Measurements from ENCODE around the gene WNT1. TPM values are rescaled to one million over a fixed set of nuclear protein-coding genes. Genes with fewer than 3 reads are reported as not detected.

Gene WNT1
- total RNA-seq, 1 experiment from 2014 or later, result not detected

- H3K36me3 Mint-ChIP-seq (ENCODE audit: insufficient read depth, unreplicated experiment), result peaks cover 22% of the 10 kb centered on the region
These were observed 4.4 kb downstream of the WNT1 start for GRCh38 chr12:48982397-48983080.

GRCh38 chr12:48985475-48985897 is 7.4 kb downstream of the WNT1 start:
- no peak overlapping the region for H3K4me3 ChIP-seq (ENCODE audit: low read depth, low read length)
- no peak for TF ChIP-seq CTCF (IDR thresholded peaks at IDR 0.05; ENCODE audit: insufficient read depth in 1 of 2, low read depth in 1 of 2, low read length in 1 of 2, severe bottlenecking in 1 of 2, unreplicated experiment in 1 of 2)
- Mint-ChIP-seq H3K4me1 (ENCODE audit: low read depth, unreplicated experiment) (peaks cover 7% of the 10 kb centered on the region), H3K36me3 (ENCODE audit: insufficient read depth, unreplicated experiment) (peaks cover 15% of the 10 kb centered on the region), H3K27me3 (ENCODE audit: insufficient read depth, unreplicated experiment) (peaks cover 30% of the 10 kb centered on the region), H3K4me3 (ENCODE audit: unreplicated experiment) (no peak overlapping the region), H3K9me3 (ENCODE audit: unreplicated experiment) (no peaks in the 10 kb centered on the region), H3K27ac (ENCODE audit: unreplicated experiment) (no peak overlapping the region)
- CTCF ChIA-PET, result interaction anchor here (1.4 kb wide), 1 partner anchor 12 kb away, joined by 6 read pairs; no protein-coding TSS in a partner anchor
- no TSS peak for BruUV-seq (replicated peaks)
- H3K9me3 ChIP-seq, result no peaks in the 10 kb centered on the region
- H3K4me1 ChIP-seq, result no peaks in the 10 kb centered on the region; the same call in 1 of the 2 replicates
- intact Hi-C loops (cut with micrococcal nuclease; ENCODE audit: unreplicated experiment), result no loop called here
- no peak for DNase-seq
- no peaks in the 10 kb centered on the region for H3K36me3 ChIP-seq (ENCODE audit: control insufficient read depth, insufficient read depth, low read length)
- H3K27me3 ChIP-seq (replicated peaks; ENCODE audit: control insufficient read depth, insufficient read depth, low read length), result peaks cover 6% of the 10 kb centered on the region
- POLR2A ChIA-PET, result interaction anchor here (0.5 kb wide), 1 partner anchor 133 kb away, joined by 5 read pairs; the partner anchor contains the start of gene DDX23

More at GRCh38 chr12:48982397-48983080, 4.4 kb downstream of the WNT1 start:
- Mint-ChIP-seq H3K9me3 (ENCODE audit: unreplicated experiment) (no peaks in the 10 kb centered on the region), H3K27ac (ENCODE audit: unreplicated experiment) (no peak overlapping the region), H3K4me1 (ENCODE audit: low read depth, unreplicated experiment) (peaks cover 11% of the 10 kb centered on the region), H3K4me3 (ENCODE audit: unreplicated experiment) (peak overlapping the region; percentile 80), H3K27me3 (ENCODE audit: insufficient read depth, unreplicated experiment) (peaks cover 29% of the 10 kb centered on the region)
- peaks cover 14% of the 10 kb centered on the region for H3K27me3 ChIP-seq (replicated peaks; ENCODE audit: control insufficient read depth, insufficient read depth, low read length)
- intact Hi-C loops (cut with micrococcal nuclease; ENCODE audit: unreplicated experiment), result no loop called here
- H3K9me3 ChIP-seq, result no peaks in the 10 kb centered on the region
- BruUV-seq (replicated peaks), result no TSS peak
- TF ChIP-seq CTCF (IDR thresholded peaks at IDR 0.05; ENCODE audit: insufficient read depth in 1 of 2, low read depth in 1 of 2, low read length in 1 of 2, severe bottlenecking in 1 of 2, unreplicated experiment in 1 of 2), result no peak
- POLR2A ChIA-PET, result no interaction called here
- H3K4me3 ChIP-seq (ENCODE audit: low read depth, low read length), result no peak overlapping the region
- DNase-seq, result no peak
- CTCF ChIA-PET, result interaction anchor here (0.7 to 7.8 kb wide), 4 partner anchors 12 to 130 kb away, joined by 3 to 90 read pairs (median 8); partner anchors contain the start of gene DDN
- no peaks in the 10 kb centered on the region for H3K36me3 ChIP-seq (ENCODE audit: control insufficient read depth, insufficient read depth, low read length)
- peaks cover 17% of the 10 kb centered on the region for H3K4me1 ChIP-seq

- Histone ChIP-seq H3K9me3 (no peaks in the 10 kb centered on the region), H3K4me1 (no peaks in the 10 kb centered on the region; the same call in 1 of the 2 replicates), H3K36me3 (ENCODE audit: control insufficient read depth, insufficient read depth, low read length) (no peaks in the 10 kb centered on the region), H3K4me3 (ENCODE audit: low read depth, low read length) (no peak overlapping the region), H3K27me3 (replicated peaks; ENCODE audit: control insufficient read depth, insufficient read depth, low read length) (peaks cover 6% of the 10 kb centered on the region)
- H3K27ac Mint-ChIP-seq (ENCODE audit: unreplicated experiment), result no peak overlapping the region
- H3K4me1 Mint-ChIP-seq (ENCODE audit: low read depth, unreplicated experiment), result peaks cover 7% of the 10 kb centered on the region
- H3K27me3 Mint-ChIP-seq (ENCODE audit: insufficient read depth, unreplicated experiment), result peaks cover 30% of the 10 kb centered on the region
- H3K9me3 Mint-ChIP-seq (ENCODE audit: unreplicated experiment), result no peaks in the 10 kb centered on the region
- no TSS peak for BruUV-seq (replicated peaks)
- no peak for TF ChIP-seq CTCF (IDR thresholded peaks at IDR 0.05; ENCODE audit: insufficient read depth in 1 of 2, low read depth in 1 of 2, low read length in 1 of 2, severe bottlenecking in 1 of 2, unreplicated experiment in 1 of 2)
- ChIA-PET POLR2A (interaction anchor here (0.5 kb wide), 1 partner anchor 134 kb away, joined by 5 read pairs; the partner anchor contains the start of gene DDX23), CTCF (interaction anchor here (1.4 kb wide), 1 partner anchor 11 kb away, joined by 6 read pairs; no protein-coding TSS in a partner anchor)
- DNase-seq, result no peak
- no peak overlapping the region for H3K4me3 Mint-ChIP-seq (ENCODE audit: unreplicated experiment)
- peaks cover 11% of the 10 kb centered on the region for H3K36me3 Mint-ChIP-seq (ENCODE audit: insufficient read depth, unreplicated experiment)
- intact Hi-C loops (cut with micrococcal nuclease; ENCODE audit: unreplicated experiment), result no loop called here
These were observed 7.8 kb downstream of the WNT1 start for GRCh38 chr12:48985901-48986300.
